Effector memory CD8-positive, alpha-beta T cell (primary cell): ENCODE measurements around the gene ATG5.

ENCODE experiments used
- ATAC-seq: fragments of 150-1000 bp; cut with Tn5 transposase; replicated peaks from 2 replicates; pipeline ENCODE4 v1.10.0; 2021; ENCODE audit warnings: mild to moderate bottlenecking, moderate library complexity
- DNase-seq, 3 experiments: peaks; one replicate each; pipeline ENCODE4 v3.0.0; 2021
- H3K27ac Mint-ChIP-seq, 2 donors: one replicate each; pipeline ENCODE4 v1.8.0; 2022; ENCODE audit warnings: mild to moderate bottlenecking in 2 of 2, mixed read lengths in 2 of 2, moderate library complexity in 2 of 2
- H3K27me3 Mint-ChIP-seq, 2 donors: one replicate each; pipeline ENCODE4 v1.8.0; 2022; ENCODE audit warnings: mixed read lengths in 2 of 2
- H3K36me3 Mint-ChIP-seq: one replicate; pipeline ENCODE4 v1.8.0; 2022; ENCODE audit warnings: mild to moderate bottlenecking, moderate library complexity, mixed read lengths; ENCODE audit not compliant: insufficient read depth
- H3K4me1 Mint-ChIP-seq, 2 donors: one replicate each; pipeline ENCODE4 v1.8.0; 2022; ENCODE audit warnings: low read depth in 2 of 2, mixed read lengths in 2 of 2
- H3K4me3 Mint-ChIP-seq, 2 donors: one replicate each; pipeline ENCODE4 v1.8.0; 2022; ENCODE audit warnings: mild to moderate bottlenecking in 2 of 2, mixed read lengths in 2 of 2, moderate library complexity in 2 of 2
- H3K9me3 Mint-ChIP-seq, 2 donors: one replicate each; pipeline ENCODE4 v1.8.0; 2022; ENCODE audit warnings: mixed read lengths in 2 of 2

ATG5 gene

GRCh38 chr6:106223300-106223930 is 102.1 kb downstream of the ATG5 start:
- peak; percentile 92 for ATAC-seq
- Mint-ChIP-seq H3K36me3 (peaks cover 3% of the 10 kb centered on the region), H3K4me1 (peaks cover 12 to 20% of the 10 kb centered on the region in 2 donors)

GRCh38 chr6:106220485-106220884 is 105.1 kb downstream of the ATG5 start:
- Mint-ChIP-seq H3K27ac (no peak overlapping the region), H3K4me3 (no peak overlapping the region), H3K36me3 (no peaks in the 10 kb centered on the region), H3K9me3 (no peaks in the 10 kb centered on the region), H3K4me1 (peaks cover 4 to 10% of the 10 kb centered on the region in 2 donors), H3K27me3 (no peaks in the 10 kb centered on the region)
- ATAC-seq (no peak), DNase-seq (no peak)

More at GRCh38 chr6:106223300-106223930, 102.1 kb downstream of the ATG5 start:
- H3K27ac Mint-ChIP-seq, result peak overlapping the region in 1 of 2 donors; percentile 60
- H3K27me3 Mint-ChIP-seq, result no peaks in the 10 kb centered on the region
- no peaks in the 10 kb centered on the region for H3K9me3 Mint-ChIP-seq
- H3K4me3 Mint-ChIP-seq, result no peak overlapping the region
- peak; percentile 73 to 77 (median 76) for DNase-seq

GRCh38 chr6:106216527-106216926 is 109.0 kb downstream of the ATG5 start:
- Mint-ChIP-seq H3K4me1 (peaks cover 2 to 12% of the 10 kb centered on the region in 2 donors), H3K27me3 (no peaks in the 10 kb centered on the region), H3K9me3 (no peaks in the 10 kb centered on the region), H3K36me3 (peaks cover 1% of the 10 kb centered on the region), H3K4me3 (no peak overlapping the region), H3K27ac (no peak overlapping the region)
- ATAC-seq (no peak), DNase-seq (no peak)

GRCh38 chr6:106215608-106216007 is 110.0 kb downstream of the ATG5 start:
- Mint-ChIP-seq H3K27me3 (no peaks in the 10 kb centered on the region), H3K4me3 (no peak overlapping the region), H3K9me3 (no peaks in the 10 kb centered on the region), H3K27ac (no peak overlapping the region), H3K4me1 (peaks cover 6 to 12% of the 10 kb centered on the region in 2 donors), H3K36me3 (peaks cover 4% of the 10 kb centered on the region)
- ATAC-seq (no peak), DNase-seq (no peak)

- Mint-ChIP-seq H3K4me3 (no peak overlapping the region), H3K27ac (peak overlapping the region in 1 of 2 donors; percentile 59), H3K36me3 (peaks cover 4% of the 10 kb centered on the region), H3K9me3 (no peaks in the 10 kb centered on the region), H3K27me3 (no peaks in the 10 kb centered on the region), H3K4me1 (peaks cover 6 to 12% of the 10 kb centered on the region in 2 donors)
- no peak for ATAC-seq
- DNase-seq, result no peak
Observed at GRCh38 chr6:106214531-106214930, 111.0 kb downstream of the ATG5 start.

GRCh38 chr6:106213660-106214289 is 111.8 kb downstream of the ATG5 start:
- H3K4me1 Mint-ChIP-seq, result peaks cover 6 to 12% of the 10 kb centered on the region in 2 donors
- no peak overlapping the region for H3K4me3 Mint-ChIP-seq
- H3K27ac Mint-ChIP-seq, result peak overlapping the region; percentile 35 to 59
- ATAC-seq (no peak), DNase-seq (no peak)
- peaks cover 4% of the 10 kb centered on the region for H3K36me3 Mint-ChIP-seq
- no peaks in the 10 kb centered on the region for H3K9me3 Mint-ChIP-seq
- H3K27me3 Mint-ChIP-seq, result no peaks in the 10 kb centered on the region

- Mint-ChIP-seq H3K27ac (no peak overlapping the region), H3K4me1 (peaks cover 6 to 12% of the 10 kb centered on the region in 2 donors), H3K36me3 (peaks cover 4% of the 10 kb centered on the region), H3K9me3 (no peaks in the 10 kb centered on the region), H3K4me3 (no peak overlapping the region), H3K27me3 (no peaks in the 10 kb centered on the region)
- DNase-seq (no peak), ATAC-seq (no peak)
Observed at GRCh38 chr6:106212576-106212975, 113.0 kb downstream of the ATG5 start.

GRCh38 chr6:106206905-106207304 is 118.7 kb downstream of the ATG5 start:
- peaks cover 10 to 11% of the 10 kb centered on the region in 2 donors for H3K4me1 Mint-ChIP-seq
- DNase-seq (no peak), ATAC-seq (no peak)
- H3K4me3 Mint-ChIP-seq, result no peak overlapping the region
- no peaks in the 10 kb centered on the region for H3K27me3 Mint-ChIP-seq
- H3K9me3 Mint-ChIP-seq, result no peaks in the 10 kb centered on the region
- H3K36me3 Mint-ChIP-seq, result peaks cover 9% of the 10 kb centered on the region
- peak overlapping the region in 1 of 2 donors; percentile 44 for H3K27ac Mint-ChIP-seq

- ATAC-seq (no peak), DNase-seq (no peak)
- H3K9me3 Mint-ChIP-seq, result no peaks in the 10 kb centered on the region
- H3K36me3 Mint-ChIP-seq, result peaks cover 5% of the 10 kb centered on the region
- H3K27me3 Mint-ChIP-seq, result no peaks in the 10 kb centered on the region
- H3K4me1 Mint-ChIP-seq, result peaks cover 9 to 10% of the 10 kb centered on the region in 2 donors
- H3K4me3 Mint-ChIP-seq, result no peak overlapping the region
- peak overlapping the region; percentile 78 to 79 for H3K27ac Mint-ChIP-seq
Observed at GRCh38 chr6:106204961-106205360, 120.6 kb downstream of the ATG5 start.

GRCh38 chr6:106199998-106200397 is 125.6 kb downstream of the ATG5 start:
- Mint-ChIP-seq H3K4me1 (peaks cover 27 to 35% of the 10 kb centered on the region in 2 donors), H3K36me3 (peaks cover 14% of the 10 kb centered on the region), H3K27ac (peak overlapping the region in 1 of 2 donors; percentile 8), H3K9me3 (no peaks in the 10 kb centered on the region), H3K27me3 (no peaks in the 10 kb centered on the region), H3K4me3 (no peak overlapping the region)
- no peak for DNase-seq
- no peak for ATAC-seq

- no peak overlapping the region for H3K27ac Mint-ChIP-seq
Observed at GRCh38 chr6:106199331-106199730, 126.2 kb downstream of the ATG5 start.

GRCh38 chr6:106197441-106197840 is 128.1 kb downstream of the ATG5 start:
- H3K4me1 Mint-ChIP-seq, result peaks cover 23 to 34% of the 10 kb centered on the region in 2 donors
- H3K4me3 Mint-ChIP-seq, result peak overlapping the region; percentile 45 to 50
- no peaks in the 10 kb centered on the region for H3K9me3 Mint-ChIP-seq
- DNase-seq, result peak in 1 of 3 experiments; percentile 7
- no peaks in the 10 kb centered on the region for H3K27me3 Mint-ChIP-seq
- peak; percentile 35 for ATAC-seq
- H3K36me3 Mint-ChIP-seq, result peaks cover 14% of the 10 kb centered on the region
- peak overlapping the region; percentile 81 to 91 for H3K27ac Mint-ChIP-seq

More at GRCh38 chr6:106199331-106199730, 126.2 kb downstream of the ATG5 start:
- Mint-ChIP-seq H3K9me3 (no peaks in the 10 kb centered on the region), H3K4me1 (peaks cover 23 to 34% of the 10 kb centered on the region in 2 donors), H3K36me3 (peaks cover 16% of the 10 kb centered on the region), H3K27me3 (no peaks in the 10 kb centered on the region), H3K4me3 (no peak overlapping the region)
- DNase-seq (no peak), ATAC-seq (no peak)

- DNase-seq (peak; percentile 9 to 44 (median 18)), ATAC-seq (peak; percentile 76)
- peak overlapping the region; percentile 85 to 89 for H3K27ac Mint-ChIP-seq
- no peaks in the 10 kb centered on the region for H3K27me3 Mint-ChIP-seq
- no peaks in the 10 kb centered on the region for H3K9me3 Mint-ChIP-seq
- H3K4me1 Mint-ChIP-seq, result peaks cover 23 to 34% of the 10 kb centered on the region in 2 donors
- peak overlapping the region; percentile 59 to 72 for H3K4me3 Mint-ChIP-seq
- peaks cover 12% of the 10 kb centered on the region for H3K36me3 Mint-ChIP-seq
Observed at GRCh38 chr6:106194949-106195921, 130.3 kb downstream of the ATG5 start.
